Endothelial cell of umbilical vein (primary cell): ENCODE data around the gene TMEM61. TPM values are rescaled to one million over a fixed set of nuclear protein-coding genes. Genes with fewer than 3 reads are reported as not detected.

Source experiments
- BruUV-seq: library from RNA; stranded (reverse); fragments of 400-500 nt; replicated peaks from 2 replicates; lab custom pipeline; 2021; lab: Mats Ljungman, UMichigan
- CTCF ChIA-PET: fragments of 300-600, 350-600 bp; sonication (Branson Sonifier 250); formaldehyde crosslinking; loops from one replicate; lab custom pipeline; 2021; ENCODE audit warnings: antibody characterized with exemption, inconsistent platforms; lab: Charles Lee
- POLR2A ChIA-PET: fragments of 300-600, 350-600 bp; sonication (Branson Sonifier 250); formaldehyde crosslinking; loops from one replicate; lab custom pipeline; 2021; ENCODE audit warnings: antibody characterized with exemption, inconsistent platforms; lab: Charles Lee
- DNase-seq: peaks from one replicate; pipeline ENCODE4 v3.0.0-alpha.2; 2011; ENCODE audit warnings: low read depth, low spot score
- FAIRE-seq: peaks from 2 replicates; lab custom pipeline; 2011; peaks lifted over from hg19 to GRCh38; lab: Jason Lieb, UNC
- H2AFZ ChIP-seq: 2 replicates; pipeline ENCODE4 v1.6.0; 2012; ENCODE audit warnings: low read depth, low read length, control low read depth, inconsistent platforms
- H3K27ac ChIP-seq: 2 replicates; pipeline ENCODE4 v1.5.1; 2011; ENCODE audit warnings: low read depth, mild to moderate bottlenecking, control low read depth, low read length, moderate library complexity; ENCODE audit not compliant: insufficient read depth
- H3K27me3 ChIP-seq, 2 experiments: 2 replicates each; pipeline versions ENCODE4 v1.6.0 to v1.6.1; 2011; ENCODE audit warnings: low read length in 2 of 2, mixed read lengths in 1 of 2; ENCODE audit not compliant: control insufficient read depth in 2 of 2, insufficient read depth in 2 of 2
- H3K36me3 ChIP-seq, 2 experiments: 2 replicates in 1 of 2; 3 replicates in 1 of 2; pipeline ENCODE4 v1.5.1; 2011; ENCODE audit warnings: low read length in 2 of 2, mild to moderate bottlenecking in 1 of 2, moderate library complexity in 1 of 2; ENCODE audit not compliant: control insufficient read depth in 2 of 2, insufficient read depth in 2 of 2; ENCODE audit errors: extremely low read depth in 1 of 2
- H3K4me1 ChIP-seq: 3 replicates; pipeline ENCODE4 v1.5.1; 2011; ENCODE audit warnings: mild to moderate bottlenecking, low read length; ENCODE audit not compliant: control insufficient read depth, insufficient read depth; ENCODE audit errors: extremely low read depth
- H3K4me2 ChIP-seq: 2 replicates; pipeline ENCODE4 v1.6.1; 2011; ENCODE audit warnings: low read length, control low read depth, mixed read lengths; ENCODE audit not compliant: insufficient read depth
- H3K4me3 ChIP-seq, 3 experiments: fragments of 200-600 bp in 1 of 3; sonication (generic), shearing (Covaris generic) in 1 of 3; replicated peaks in 1 of 3; 2 replicates each; pipeline ENCODE4 v1.5.1; 2011 to 2016; ENCODE audit warnings: control low read depth in 3 of 3, low read length in 3 of 3, mild to moderate bottlenecking in 2 of 3, inconsistent platforms in 1 of 3, low read depth in 1 of 3, moderate library complexity in 1 of 3; ENCODE audit not compliant: insufficient read depth in 1 of 3
- H3K79me2 ChIP-seq: 2 replicates; pipeline ENCODE4 v1.6.0; 2012; ENCODE audit warnings: low read length, inconsistent platforms; ENCODE audit not compliant: control insufficient read depth, insufficient read depth
- H3K9ac ChIP-seq: replicated peaks from 2 replicates; pipeline ENCODE3; 2011; ENCODE audit warnings: low read length, control low read depth; ENCODE audit not compliant: insufficient read depth; ENCODE audit errors: extremely low read depth
- H3K9me1 ChIP-seq: replicated peaks from 3 replicates; pipeline ENCODE4 v1.6.0; 2011; ENCODE audit warnings: mild to moderate bottlenecking, low read length; ENCODE audit not compliant: control insufficient read depth, insufficient read depth; ENCODE audit errors: extremely low read depth
- H3K9me3 ChIP-seq: replicated peaks from 2 replicates; pipeline ENCODE4 v1.5.1; 2012; ENCODE audit warnings: low read length, inconsistent platforms; ENCODE audit not compliant: control insufficient read depth, insufficient read depth
- H4K20me1 ChIP-seq: replicated peaks from 2 replicates; pipeline ENCODE3; 2011; ENCODE audit warnings: mild to moderate bottlenecking, low read length; ENCODE audit not compliant: control insufficient read depth, insufficient read depth; ENCODE audit errors: extremely low read depth
- EZH2 ChIP-seq: IDR thresholded peaks from 2 replicates; pipeline ENCODE4 v1.6.1; 2012; ENCODE audit warnings: borderline replicate concordance, low read depth, mild to moderate bottlenecking, moderate library complexity, low read length, inconsistent platforms; ENCODE audit not compliant: severe bottlenecking
- FOS ChIP-seq: IDR thresholded peaks from 2 replicates; pipeline ENCODE4 v1.6.1; 2011; ENCODE audit warnings: mild to moderate bottlenecking, low read length, moderate library complexity, borderline replicate concordance; ENCODE audit not compliant: insufficient read depth
- GATA2 ChIP-seq: IDR thresholded peaks from 2 replicates; pipeline ENCODE4 v1.7.0; 2011; ENCODE audit warnings: low read depth, mild to moderate bottlenecking, moderate library complexity, mixed read lengths, low read length; ENCODE audit not compliant: insufficient read length, insufficient read depth
- JUN ChIP-seq: IDR thresholded peaks from 2 replicates; pipeline ENCODE4 v1.6.1; 2011; ENCODE audit warnings: borderline replicate concordance, low read depth; ENCODE audit not compliant: insufficient read length, insufficient read depth
- MYC ChIP-seq: IDR thresholded peaks from one replicate; pipeline ENCODE4 v1.6.1; 2011; ENCODE audit warnings: mild to moderate bottlenecking, low read depth, low read length
- POLR2A ChIP-seq: IDR thresholded peaks from 2 replicates; pipeline ENCODE4 v1.6.1; 2012; ENCODE audit warnings: low read depth, mild to moderate bottlenecking, control low read depth, low read length
- POLR2AphosphoS5 ChIP-seq: IDR thresholded peaks from 2 replicates; pipeline ENCODE4 v1.6.1; 2012; ENCODE audit warnings: low read depth, mild to moderate bottlenecking, control low read depth, low read length, moderate library complexity; ENCODE audit not compliant: insufficient read depth
- dilution Hi-C: fragments of 300-500 bp; cut with MboI; formaldehyde crosslinking; loops from one replicate; pipeline ENCODE4 v1.15.0; 2019; ENCODE audit warnings: low sequenced_read_pairs; ENCODE audit not compliant: extremely low pct_ligation_motif_present
- intact Hi-C: fragments of 100-400 bp; cut with micrococcal nuclease; formaldehyde crosslinking; loops from one replicate; pipeline ENCODE4 v1.10.0; 2022
- polyA plus RNA-seq, 4 experiments: library from polyadenylated mRNA; depleted of rRNA in 3 of 4; stranded (reverse) in 3 of 4; unstranded in 1 of 4; fragments of >200 nt; gene quantifications; 2 replicates each; pipeline versions ENCODE4 v1.2.1 to v1.2.3, GENCODE V29; 2011 to 2012; ENCODE audit warnings: missing spikeins in 1 of 4
- total RNA-seq: library from RNA; stranded (reverse); gene quantifications from 2 replicates; pipeline ENCODE4 v1.2.3, GENCODE V29; 2021
- TF ChIP-seq, protein P1 (sequence below), 2 donors: IDR thresholded peaks; 1 replicate in 1 of 2; 2 replicates in 1 of 2; pipeline ENCODE4 v1.5.1; 2011; ENCODE audit warnings: low read length in 2 of 2, mild to moderate bottlenecking in 2 of 2, moderate library complexity in 2 of 2, control low read depth in 1 of 2, inconsistent platforms in 1 of 2, low read depth in 1 of 2; ENCODE audit not compliant: insufficient read depth in 1 of 2; ENCODE audit errors: extremely low read depth in 1 of 2
- TF ChIP-seq, protein P2 (sequence below): IDR thresholded peaks from 2 replicates; pipeline ENCODE4 v1.6.1; 2011; ENCODE audit not compliant: insufficient read depth, insufficient read length

Gene TMEM61
- total and polyA plus RNA-seq, 2 donors (not counting 3 experiments of a cell fraction or from before 2014, with no cell fraction given): not detected

DNA sequence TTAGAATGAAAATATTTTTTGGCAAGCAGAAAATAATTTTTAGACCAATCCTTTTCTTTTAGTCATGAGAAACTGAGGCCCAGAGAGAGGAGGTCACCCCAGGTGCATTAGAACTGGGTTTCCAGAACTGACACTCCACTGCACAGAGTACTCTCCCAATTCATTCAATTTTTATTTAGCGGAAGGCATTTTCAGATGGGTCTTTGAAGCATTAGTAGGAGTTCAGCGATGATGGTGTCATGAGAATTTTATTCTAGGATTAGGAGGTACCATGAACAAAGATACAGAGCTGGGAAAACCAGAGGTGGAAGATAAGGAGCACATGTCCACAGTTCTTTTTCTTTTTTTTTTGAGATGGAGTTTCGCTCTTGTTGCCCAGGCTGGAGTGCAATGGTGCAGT is 61.2 kb downstream of the TMEM61 start:
- CTCF ChIA-PET: no interaction called here
- no TSS peak for BruUV-seq
- Histone ChIP-seq H2AFZ (no peak overlapping the region), H3K36me3 (no peaks in the 10 kb centered on the region), H3K79me2 (no peaks in the 10 kb centered on the region), H3K9ac (no peak overlapping the region), H3K9me1 (no peaks in the 10 kb centered on the region), H3K9me3 (no peaks in the 10 kb centered on the region), H3K27ac (no peak overlapping the region), H3K27me3 (peaks cover 50 to 55% of the 10 kb centered on the region in 2 experiments), H3K4me3 (no peak overlapping the region), H3K4me1 (peaks cover 4% of the 10 kb centered on the region), H4K20me1 (no peaks in the 10 kb centered on the region), H3K4me2 (no peak overlapping the region)
- POLR2A ChIA-PET: no interaction called here
- FAIRE-seq (no peak), DNase-seq (no peak)
- TF ChIP-seq EZH2 (no peak), GATA2 (no peak), POLR2A (no peak), JUN (no peak), POLR2AphosphoS5 (no peak), FOS (no peak), MYC (no peak)
- TF ChIP-seq, protein P1, sequence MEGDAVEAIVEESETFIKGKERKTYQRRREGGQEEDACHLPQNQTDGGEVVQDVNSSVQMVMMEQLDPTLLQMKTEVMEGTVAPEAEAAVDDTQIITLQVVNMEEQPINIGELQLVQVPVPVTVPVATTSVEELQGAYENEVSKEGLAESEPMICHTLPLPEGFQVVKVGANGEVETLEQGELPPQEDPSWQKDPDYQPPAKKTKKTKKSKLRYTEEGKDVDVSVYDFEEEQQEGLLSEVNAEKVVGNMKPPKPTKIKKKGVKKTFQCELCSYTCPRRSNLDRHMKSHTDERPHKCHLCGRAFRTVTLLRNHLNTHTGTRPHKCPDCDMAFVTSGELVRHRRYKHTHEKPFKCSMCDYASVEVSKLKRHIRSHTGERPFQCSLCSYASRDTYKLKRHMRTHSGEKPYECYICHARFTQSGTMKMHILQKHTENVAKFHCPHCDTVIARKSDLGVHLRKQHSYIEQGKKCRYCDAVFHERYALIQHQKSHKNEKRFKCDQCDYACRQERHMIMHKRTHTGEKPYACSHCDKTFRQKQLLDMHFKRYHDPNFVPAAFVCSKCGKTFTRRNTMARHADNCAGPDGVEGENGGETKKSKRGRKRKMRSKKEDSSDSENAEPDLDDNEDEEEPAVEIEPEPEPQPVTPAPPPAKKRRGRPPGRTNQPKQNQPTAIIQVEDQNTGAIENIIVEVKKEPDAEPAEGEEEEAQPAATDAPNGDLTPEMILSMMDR (IDR thresholded peaks at IDR 0.05; ENCODE audit: extremely low read depth in 1 of 2, insufficient read depth in 1 of 2, low read depth in 1 of 2, low read length in 2 of 2): no peak
- TF ChIP-seq, protein P2, sequence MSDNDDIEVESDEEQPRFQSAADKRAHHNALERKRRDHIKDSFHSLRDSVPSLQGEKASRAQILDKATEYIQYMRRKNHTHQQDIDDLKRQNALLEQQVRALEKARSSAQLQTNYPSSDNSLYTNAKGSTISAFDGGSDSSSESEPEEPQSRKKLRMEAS: no peak
- intact Hi-C loops: no loop called here
- dilution Hi-C loops: no loop called here

Other genes starting within 250 kb of the TMEM61 start
- gene PARS2, start 216.1 kb upstream of the TMEM61 start, total RNA-seq: 3.0 and 3.8 TPM in 2 replicates
- 2.0 and 2.5 TPM in 2 replicates for gene PARS2, start 216.1 kb upstream of the TMEM61 start, polyA plus RNA-seq
- not detected in 2 replicates for gene TTC22, start 179.3 kb upstream of the TMEM61 start, total RNA-seq
- gene TTC22, start 179.3 kb upstream of the TMEM61 start, polyA plus RNA-seq: not detected in 2 replicates
- 223 and 229 TPM in 2 replicates for gene DHCR24, start 93.4 kb upstream of the TMEM61 start, total RNA-seq
- 214 and 239 TPM in 2 replicates for gene DHCR24, start 93.4 kb upstream of the TMEM61 start, polyA plus RNA-seq
- gene BSND, start 18.3 kb downstream of the TMEM61 start, total RNA-seq: not detected in 2 replicates
- gene BSND, start 18.3 kb downstream of the TMEM61 start, polyA plus RNA-seq: not detected in 2 replicates
- 0.23 and 0.35 TPM in 2 replicates for gene PCSK9, start 58.9 kb downstream of the TMEM61 start, total RNA-seq
- gene PCSK9, start 58.9 kb downstream of the TMEM61 start, polyA plus RNA-seq: 0.17 and 0.32 TPM in 2 replicates
- 30.0 and 32.6 TPM in 2 replicates for gene USP24, start 234.7 kb downstream of the TMEM61 start, total RNA-seq
- gene USP24, start 234.7 kb downstream of the TMEM61 start, polyA plus RNA-seq: 7.4 and 8.2 TPM in 2 replicates